Epithelial cell of alveolus of lung (primary cell): ENCODE results near the gene AIDA. TPM values are rescaled to one million over a fixed set of nuclear protein-coding genes. Genes with fewer than 3 reads are reported as not detected.

ENCODE experiments used
- total RNA-seq: library from RNA; depleted of rRNA; stranded (reverse); fragments of >200 nt; gene quantifications from 2 replicates; pipeline ENCODE4 v1.2.1, GENCODE V29; 2015

The AIDA gene
- 50.1 and 63.2 TPM in 2 replicates for total RNA-seq

DNA sequence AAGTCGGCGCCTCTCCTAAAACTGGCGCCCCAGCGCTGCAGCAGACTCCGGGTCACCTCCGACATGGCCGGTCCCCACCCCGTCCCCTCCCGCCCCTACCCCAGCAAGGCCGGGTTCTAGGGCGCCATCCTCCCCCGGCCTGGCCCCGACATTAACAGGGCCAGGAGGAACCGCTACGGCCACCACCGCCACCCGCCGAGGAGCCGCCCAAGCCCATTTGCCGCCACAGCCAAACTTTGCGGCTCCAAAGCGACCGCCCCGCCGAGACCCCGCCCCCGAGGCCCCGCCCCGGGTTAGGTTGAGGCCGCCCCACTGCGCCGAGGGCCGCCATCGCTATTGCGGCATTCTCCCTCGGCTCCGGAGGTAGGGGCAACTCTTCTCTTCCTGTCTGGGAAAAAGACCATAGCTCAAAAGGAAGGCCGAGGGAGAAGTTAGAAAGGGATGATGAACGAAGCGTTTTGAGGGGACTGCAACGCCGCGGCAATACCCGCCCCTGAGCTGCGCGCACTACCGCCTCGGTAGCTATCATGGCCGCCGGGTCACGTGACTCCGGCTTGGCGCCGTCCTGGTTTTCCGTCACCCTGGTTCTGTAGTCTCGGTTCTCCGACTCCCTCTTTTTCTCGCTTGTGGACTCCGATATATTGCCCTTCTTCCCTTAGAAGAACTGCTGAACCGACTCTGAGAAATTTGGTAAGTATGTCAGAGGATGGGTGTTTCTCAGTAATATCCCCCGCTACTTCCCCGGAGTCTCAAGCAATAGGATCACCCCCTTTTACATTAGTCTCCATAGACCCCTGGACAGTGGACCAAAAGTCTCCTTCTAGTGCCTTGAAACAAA lies at the start of gene AIDA, which contains the start of gene BROX:
Gene AIDA (minus strand): TSS at position 239 of the 838 bp plus-strand sequence. CDS start 174 bp downstream, at position 65.
Gene BROX (plus strand): TSS at position 312 of the 838 bp plus-strand sequence. CDS start 3,136 bp downstream, outside the sequence.

DNA sequence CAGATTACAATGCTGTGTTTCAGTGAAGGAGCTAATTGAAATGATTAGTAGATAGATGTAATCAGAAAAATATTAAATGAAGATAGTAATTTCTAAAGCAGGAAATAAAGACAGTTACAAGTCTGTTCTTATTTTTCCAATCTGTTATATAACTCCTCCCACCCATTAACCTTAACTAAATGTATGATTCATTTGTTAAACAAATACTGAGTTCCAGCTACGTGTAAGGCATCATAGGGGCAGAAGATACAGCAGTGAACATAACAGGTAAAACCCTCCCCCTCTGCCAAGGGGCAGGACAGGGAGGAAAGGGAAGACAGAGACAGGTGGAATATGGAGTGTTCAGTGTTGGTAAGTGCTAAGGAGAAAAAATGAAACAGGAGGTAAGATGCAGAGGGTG lies 24.7 kb upstream of the AIDA start, which contains the start of gene FAM177B:
Gene FAM177B (plus strand): TSS at position 231 of the 400 bp plus-strand sequence. CDS start 9,344 bp downstream, outside the sequence.

Other genes starting within 250 kb of the AIDA start
- not detected in 2 replicates for gene HHIPL2, start 164.4 kb downstream of the AIDA start, total RNA-seq
- 3.5 and 5.4 TPM in 2 replicates for gene TAF1A, start 122.6 kb downstream of the AIDA start, total RNA-seq
- gene MIA3, start 94.4 kb downstream of the AIDA start, total RNA-seq, result 22.8 and 32.7 TPM in 2 replicates
- 34.1 and 35.8 TPM in 2 replicates for gene BROX, start 73 bp upstream of the AIDA start, total RNA-seq
- not detected in 2 replicates for gene FAM177B, start 24.7 kb upstream of the AIDA start, total RNA-seq
- 4.0 and 4.9 TPM in 2 replicates for gene DISP1, start 102.5 kb upstream of the AIDA start, total RNA-seq